Activated CD8-positive, alpha-beta memory T cell treated with anti-CD3 and anti-CD28 coated beads for 48 hours (primary cell): ENCODE data around the gene TPM1.

Experiments
- DNase-seq, 3 experiments: peaks; one replicate each; pipeline ENCODE4 v3.0.0-alpha.2; 2020; ENCODE audit warnings: low read depth in 2 of 3, low spot score in 2 of 3

TPM1 gene

DNA sequence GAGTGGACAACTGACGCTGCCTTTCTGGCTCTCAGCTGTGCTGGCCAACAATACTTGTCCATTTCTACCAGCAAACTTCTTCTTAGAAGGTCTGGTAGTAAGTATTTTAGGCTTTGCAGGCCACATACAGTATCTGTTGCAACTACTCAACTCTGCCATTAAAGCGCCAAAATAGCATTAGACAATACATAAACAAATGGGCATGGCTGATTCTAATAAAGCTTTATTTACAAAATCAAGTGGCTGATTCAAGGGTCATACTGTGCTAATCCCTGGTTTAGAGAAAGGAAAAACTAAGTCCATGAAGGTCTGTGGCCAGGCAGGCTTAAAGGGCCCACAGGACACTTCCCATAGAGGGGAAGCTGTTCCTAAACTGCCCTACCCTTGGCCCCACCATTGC lies 26.3 kb upstream of the TPM1 start:
- no peak for DNase-seq

DNA sequence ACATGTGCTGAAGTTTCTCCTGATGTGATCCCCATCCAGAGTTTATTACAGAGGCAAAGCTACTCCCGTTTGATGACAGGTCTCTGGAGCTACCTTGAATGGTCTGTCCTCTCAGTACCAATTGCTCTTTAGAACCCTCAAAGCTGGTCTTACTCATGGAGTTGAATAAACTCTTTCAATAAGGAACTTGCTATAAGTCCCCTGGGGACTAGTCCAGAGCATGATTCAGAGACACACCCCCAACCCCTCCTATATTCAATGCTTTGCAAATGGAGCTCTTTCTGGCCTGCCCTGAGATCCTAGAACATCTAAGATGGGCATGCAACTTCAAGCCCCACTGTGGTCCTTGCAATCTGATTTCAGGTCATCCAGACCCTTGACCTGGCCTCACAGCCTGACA lies 23.9 kb upstream of the TPM1 start:
- DNase-seq, result no peak

DNA sequence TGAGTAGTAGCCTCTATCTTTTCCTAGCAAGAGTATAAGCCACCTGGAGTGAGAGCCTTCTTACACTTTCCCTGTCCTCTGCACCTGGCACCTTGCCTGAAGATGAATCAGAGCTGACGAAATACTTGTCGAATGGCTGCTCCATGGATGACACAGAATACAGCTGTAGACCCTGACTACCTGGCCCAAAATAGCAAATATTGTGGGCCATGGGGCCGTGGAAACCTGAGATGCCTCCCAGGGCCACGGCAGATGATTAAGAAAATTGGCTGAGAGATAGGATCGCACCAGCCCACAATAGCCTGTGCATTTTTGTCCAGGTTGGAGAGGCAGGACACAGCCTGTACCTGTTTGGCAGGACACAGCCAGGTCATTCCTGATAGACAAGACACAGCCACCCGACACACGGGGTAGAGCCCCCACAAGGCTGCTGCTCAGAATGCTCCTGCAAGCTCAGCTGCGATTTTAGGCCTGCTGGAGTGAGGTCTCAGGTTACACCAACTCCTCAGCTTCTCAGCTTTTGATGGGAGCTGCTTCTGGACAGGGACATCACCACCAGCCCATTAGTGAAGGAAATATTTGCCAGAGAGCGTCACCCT lies 22.9 kb upstream of the TPM1 start:
- DNase-seq, result no peak

DNA sequence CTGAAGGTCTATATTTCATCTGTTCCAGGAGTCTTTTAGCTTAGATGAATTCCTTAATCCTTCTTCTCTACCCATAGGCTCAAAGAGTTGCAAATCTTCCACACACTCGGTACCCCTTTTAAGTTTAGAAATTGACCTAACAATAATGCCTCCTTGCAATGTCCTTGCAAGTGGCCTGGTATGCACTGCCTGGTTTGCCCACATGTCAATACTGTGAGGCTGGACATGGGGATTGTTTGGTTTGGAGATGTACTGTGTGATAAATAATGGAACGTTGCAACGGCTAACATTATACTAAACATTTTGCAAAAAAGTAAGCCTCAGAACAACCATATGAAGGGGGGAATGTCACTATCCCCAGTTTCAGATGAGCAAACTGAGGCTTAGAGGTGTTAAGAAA lies 22.4 kb upstream of the TPM1 start:
- no peak for DNase-seq

DNA sequence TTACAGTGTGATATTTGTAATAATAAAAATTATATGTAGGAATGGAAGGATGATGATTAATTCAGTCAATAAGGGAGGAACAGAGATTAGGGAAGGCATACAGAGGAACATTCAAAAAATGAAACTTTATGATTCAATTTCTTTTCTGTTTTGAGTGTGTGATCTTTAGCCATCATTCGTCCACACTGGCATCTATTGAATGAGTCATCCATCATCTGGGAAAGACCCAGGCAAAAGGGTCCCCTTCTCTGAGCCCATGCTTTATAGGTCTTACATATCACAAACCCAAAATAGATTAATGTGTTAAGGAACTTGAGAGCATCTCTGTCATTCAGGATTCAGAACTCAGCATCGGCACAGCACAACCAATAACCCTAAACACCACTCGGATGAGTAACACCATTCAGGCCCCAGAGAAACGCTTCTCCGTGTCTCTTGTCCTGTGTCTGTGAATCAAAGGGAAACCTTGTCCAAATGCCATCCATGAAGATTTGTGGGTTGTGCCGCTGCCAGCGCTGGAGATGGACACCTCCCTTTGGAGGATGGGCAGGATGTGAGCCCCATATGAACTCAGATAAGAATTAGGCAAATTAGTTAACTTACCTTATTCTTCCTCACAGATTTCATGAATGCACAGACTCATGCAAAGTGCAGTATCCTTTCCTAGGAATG lies 21.7 kb upstream of the TPM1 start:
- no peak for DNase-seq

DNA sequence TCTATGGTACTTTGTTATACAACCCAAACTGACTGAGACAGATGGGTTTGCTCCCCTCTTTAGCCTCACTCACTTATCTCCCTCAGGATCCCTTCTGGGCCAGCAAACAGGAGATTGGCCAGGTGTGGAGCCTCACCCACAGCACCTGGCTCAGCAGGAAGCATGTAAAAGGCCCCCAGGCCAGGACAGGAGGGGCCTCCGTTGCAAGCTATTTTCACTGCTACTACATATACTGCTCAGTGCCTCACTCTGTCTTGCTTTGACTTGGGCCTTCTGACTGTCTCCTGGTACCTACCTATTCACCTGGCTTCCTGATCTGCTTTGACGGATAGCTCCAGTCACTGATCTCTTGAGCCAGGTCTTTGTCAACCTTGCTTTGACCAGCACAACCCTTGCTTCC lies 20.4 kb upstream of the TPM1 start:
- no peak for DNase-seq

DNA sequence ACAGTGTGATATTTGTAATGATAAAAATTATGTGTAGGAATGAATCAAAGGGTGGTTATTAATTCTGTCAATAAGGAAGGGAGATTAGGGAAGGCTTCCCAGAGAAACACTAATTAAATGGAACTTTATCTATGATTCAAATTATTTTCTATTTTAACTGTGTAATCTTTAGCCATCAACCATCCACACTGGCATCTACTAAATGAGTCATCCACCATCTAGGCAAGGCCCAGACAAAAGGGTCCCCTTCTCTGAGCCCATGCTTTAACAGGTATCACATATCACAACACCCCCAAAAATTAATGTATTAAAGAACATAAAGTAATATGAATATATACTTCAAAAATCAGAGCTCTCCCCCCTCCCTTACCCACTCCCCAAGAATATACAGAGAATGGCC lies 19.9 kb upstream of the TPM1 start:
- DNase-seq, result no peak

DNA sequence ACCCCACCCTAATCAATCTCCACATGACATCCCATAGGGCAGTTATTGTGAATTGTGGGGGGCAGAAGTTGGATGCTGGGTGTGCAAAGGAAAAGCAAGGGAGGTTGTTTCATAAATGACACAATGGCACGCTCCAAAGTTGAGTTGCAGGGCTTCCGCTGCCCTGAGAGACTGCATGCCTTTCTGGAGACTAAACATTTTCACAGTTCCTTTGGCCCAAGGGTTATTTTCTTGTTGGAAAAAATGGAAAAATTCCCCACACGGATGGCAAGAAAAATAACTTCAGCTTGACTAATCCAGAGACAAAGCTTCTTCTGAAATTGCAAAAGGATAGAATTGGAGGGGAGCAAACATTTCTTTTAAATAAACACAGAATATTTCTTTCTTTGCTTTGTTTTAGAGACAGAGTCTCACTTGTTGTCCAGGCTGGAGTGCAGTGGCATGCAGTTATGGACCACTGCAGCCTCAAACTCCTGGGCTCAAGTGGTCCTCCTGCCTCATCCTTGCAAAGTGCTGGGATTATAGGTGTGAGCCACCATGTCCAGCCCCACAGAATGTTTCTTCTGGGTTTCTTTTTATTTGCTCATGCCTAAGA lies 19.1 kb upstream of the TPM1 start:
- DNase-seq, result no peak

DNA sequence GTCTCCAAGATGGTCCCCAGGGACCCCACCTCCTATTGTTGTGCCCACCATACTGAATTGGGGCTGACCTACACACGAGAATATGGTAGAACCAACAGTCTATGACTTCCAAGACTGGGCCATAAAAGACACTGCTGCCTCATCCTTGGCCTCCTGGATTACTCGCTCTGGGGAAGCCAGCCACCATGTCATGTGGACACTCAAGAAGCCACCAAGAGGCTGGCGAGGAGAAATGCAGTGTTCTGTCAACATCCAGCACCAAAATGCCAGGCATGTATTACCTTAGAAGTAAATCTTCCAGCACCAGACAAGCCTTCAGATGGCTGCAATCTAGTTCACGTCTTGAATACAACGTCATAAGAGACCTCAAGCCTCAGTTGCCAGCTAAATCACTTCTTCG lies 17.1 kb upstream of the TPM1 start:
- no peak for DNase-seq

DNA sequence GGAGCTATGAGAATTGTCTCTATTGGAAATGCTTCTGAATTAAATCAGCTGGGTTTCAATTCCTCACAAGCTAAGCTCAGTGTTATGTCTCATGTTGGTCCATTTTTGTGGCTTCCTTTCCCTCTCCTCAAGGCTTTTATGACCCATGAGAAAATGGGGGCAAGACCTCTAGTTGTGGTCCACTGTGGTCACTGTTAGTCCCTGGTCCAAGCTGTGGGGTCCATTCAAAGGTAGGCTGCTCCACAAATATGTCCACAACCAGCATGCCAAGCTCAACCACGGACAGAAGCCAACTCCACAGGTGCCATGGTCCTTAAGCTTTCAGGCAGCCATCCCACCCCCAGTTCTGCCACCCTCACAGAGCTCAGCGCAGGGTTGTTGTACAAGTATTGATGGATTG lies 14.9 kb upstream of the TPM1 start:
- no peak for DNase-seq

DNA sequence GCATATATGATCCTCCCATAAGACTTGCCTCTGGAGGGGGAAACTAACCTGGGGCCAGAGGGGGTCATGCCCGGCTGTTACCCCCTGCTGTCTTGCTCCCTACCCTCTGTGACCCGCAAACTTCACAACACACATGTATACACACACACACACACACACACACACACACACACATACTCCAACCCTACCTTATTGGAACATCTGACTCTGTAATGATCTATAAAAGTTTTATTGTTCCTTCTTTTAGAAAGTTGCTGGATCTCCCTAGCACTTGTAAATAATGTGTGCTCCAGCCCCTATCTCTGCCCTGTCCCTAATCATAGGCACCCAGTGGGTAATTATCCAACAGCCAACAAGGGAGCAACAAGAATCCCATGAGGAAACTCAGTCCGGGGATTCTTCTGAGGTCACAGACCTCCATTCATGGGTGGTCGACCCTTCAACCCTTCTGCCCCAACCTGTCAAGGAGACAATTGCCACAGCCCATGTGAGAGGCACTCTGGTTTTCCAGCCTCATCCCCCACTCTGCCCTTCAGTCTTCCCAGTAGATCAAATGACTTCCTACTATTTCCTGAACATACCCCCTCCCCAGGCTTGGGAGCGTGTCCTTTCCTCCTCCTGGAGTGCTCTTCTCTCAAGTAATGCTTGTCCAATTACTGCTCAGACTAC lies 14.0 kb upstream of the TPM1 start:
- DNase-seq, result no peak

DNA sequence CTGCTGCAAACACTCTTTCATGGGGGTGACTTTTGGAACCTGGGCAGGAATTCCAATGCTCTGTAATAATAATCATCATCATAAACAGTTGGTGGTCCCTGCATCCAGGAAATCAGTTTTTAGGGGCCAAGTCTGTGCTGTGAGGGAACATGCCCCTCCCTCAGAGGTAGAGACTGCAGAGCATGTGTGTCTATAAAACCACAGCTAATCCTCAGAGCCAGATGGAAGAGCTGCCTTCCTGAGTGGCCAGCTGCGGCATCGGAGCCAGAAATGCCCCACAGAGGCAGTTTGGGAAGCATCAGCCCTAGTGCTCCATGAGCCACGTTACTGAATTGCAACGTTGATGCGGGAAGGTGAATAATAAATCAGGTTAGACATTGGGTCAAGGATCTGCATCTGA lies 12.9 kb upstream of the TPM1 start:
- DNase-seq, result no peak

DNA sequence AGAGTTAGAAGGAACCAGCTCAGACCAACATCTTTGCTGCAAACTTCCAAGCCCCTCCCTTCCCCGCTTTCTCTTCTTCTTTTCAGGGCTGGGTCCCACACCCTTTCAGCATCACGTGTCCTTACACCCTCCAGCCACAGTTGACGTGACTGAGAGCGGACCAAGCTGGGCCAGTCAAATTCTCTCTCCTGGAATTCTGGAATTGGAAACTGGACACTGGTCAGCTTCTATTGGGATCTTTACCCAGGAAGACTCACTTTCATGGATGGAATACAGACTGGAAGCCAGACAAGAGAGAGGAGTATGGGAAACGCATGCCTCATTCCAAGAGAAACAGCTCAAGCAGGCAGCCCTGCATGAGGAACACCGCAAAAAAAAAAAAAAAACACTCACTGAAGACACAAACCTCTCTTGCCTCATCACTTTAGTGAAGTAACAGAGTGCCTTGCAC lies 12.4 kb upstream of the TPM1 start:
- DNase-seq, result no peak

DNA sequence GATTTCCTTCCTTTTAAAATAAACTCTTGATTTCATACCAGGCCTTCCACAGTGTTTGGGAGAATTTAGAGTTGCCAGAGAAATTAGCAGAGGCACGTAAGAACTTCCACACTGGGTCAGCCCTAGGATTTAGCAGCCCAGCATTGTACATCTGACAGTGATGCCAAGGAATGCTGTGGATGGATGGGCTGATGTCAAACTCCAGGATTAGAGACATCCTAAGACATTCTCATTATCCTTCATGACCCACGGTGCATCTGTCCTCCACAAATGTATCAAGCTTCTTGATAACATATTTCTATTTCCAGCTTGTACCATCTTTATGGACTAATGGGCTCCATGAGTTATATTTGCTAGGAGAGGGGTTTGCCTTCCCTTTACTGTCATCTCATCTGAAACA lies 8.0 kb upstream of the TPM1 start:
- DNase-seq, result no peak

DNA sequence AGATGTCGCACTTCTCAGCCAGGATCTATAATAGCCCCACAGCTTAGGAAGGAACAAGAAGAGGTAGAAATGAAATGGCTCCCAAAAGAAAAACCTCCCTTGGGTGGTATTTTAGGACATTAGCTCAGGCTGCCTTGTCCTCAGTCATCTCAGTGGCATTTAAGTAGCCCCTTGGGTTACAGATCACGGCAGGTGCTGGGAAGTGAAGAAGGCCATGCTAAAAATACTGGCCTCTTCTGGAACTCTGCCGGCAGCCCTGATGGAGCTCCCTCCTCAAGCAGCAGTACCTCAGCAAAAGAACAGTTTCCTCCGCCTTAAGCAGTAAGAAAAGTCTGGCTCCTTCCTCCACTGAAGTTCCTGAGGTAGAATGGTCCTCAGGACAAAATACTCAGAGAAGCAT lies 7.3 kb upstream of the TPM1 start:
- no peak for DNase-seq

DNA sequence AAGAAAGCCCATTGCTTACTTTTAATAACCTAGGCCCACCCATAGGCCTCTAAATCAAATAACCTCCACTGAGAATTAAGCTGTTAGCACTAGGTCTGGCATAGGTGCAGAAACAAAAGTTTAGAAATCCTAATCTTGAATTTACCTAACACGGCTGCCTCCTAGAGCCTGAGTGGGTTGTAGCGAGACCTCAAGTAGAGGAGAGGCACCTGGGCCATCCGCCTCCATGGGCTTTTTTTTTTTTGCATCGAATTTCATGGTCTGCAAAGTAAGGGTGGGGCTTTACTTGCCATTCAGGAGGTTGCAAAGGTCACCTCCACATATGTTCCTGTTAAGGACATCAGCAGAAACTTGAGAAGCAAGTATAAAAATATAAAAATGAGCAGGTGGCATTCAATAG lies 6.6 kb upstream of the TPM1 start:
- DNase-seq, result no peak

DNA sequence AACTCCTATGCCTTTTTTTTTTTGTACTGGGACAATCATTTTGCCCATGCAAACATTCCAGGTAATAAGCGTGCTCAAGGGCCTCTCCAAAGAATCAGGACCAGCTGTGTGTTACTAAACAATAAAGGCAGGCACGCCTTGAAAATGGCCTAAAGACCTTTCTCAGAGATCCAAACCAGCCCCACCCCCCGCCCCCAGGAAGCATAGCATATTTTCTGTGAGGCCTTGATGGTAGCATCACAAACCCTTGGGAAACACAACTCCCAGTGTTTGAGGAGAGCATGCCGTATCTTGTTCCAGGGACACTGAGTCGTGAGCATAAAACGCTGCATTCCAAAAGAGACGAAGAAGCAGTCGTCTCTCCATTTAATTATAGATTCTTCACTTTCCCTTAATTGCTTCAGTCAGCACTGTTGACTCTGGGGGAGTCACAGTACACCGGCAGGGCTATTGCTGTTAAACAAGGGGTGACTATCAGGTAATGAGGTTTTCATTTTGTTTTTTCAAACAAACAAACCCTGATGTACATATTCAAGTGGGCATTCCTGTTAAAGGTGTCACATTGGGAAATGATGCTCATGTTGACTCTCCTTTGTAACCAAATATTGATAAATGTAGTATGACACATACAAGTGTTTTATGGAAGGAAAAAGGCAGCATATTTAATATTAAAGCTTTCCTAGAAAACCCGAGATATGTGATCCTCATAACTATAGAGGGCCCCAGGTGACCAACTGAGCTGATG lies 4.4 kb upstream of the TPM1 start:
- no peak for DNase-seq

DNA sequence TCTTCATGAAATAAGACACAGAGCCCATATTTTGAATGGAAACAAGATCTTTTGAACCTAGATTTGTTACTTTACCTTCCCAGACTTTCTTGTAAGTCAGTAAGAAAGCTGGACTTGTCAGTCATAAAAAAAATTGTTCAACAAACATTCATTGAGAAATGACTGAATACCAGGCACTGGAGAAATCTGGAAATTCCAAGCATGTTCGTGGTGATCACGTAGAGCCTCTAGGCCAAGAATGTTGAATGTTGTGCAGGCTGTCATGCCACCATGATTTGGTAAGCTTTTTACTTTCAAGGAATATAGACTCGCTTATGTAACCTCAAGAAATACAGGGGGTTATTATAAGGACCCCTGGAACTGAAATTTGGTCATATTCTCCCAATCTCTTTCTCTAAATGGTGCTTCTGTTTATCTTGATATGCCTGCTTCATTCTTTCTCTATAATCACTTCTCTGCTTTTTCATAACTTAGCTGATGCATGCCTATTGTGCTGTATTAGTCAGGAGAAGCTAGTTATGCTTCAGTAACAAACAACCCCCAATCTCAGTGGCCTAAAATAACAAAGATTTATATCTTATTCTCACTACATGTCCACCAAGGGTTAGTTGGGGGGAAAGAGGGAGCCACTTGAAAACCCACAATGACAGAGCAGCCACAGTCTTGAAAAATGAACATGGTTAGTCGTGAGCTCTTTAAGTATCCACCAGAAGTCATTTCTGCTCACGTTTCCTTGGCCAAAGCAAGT lies 3.4 kb upstream of the TPM1 start:
- DNase-seq, result no peak

DNA sequence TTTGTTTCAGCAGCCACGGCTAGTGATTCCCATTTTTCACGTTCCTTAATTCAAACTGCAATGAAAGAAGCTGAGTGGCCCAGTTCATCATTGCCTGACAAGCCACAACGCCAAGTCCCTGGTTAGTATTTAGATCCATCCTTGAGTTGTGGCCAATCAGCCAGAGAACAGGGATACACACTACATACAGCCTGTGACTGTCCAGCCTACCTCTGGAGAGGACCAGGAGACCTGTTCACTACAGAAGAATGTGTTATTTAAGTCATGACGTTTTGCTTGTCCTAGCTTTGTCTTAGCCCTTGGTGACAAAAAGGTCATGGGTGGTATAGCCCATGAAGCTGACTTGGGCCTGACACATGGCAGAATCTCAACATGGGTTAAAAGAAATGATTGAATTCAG lies 2.7 kb upstream of the TPM1 start:
- no peak for DNase-seq

DNA sequence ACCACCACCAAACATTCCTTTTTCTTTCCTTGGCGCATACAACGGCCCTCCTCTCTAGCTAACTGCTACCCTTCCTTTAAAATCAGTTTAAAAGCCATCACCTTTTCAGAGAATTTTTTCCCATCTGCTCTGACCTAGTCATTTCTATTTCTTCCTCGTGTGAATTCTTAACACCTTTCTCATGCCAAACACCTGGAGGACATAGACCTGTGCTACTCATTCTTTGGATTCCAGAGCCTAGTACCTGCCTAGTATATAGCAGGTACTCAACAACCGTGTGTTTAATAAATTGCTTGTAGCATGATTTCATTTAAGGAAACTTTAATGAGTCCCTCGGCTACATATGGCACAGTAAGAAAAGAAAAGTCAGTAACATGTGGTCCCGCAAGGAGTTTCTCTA lies 2.0 kb upstream of the TPM1 start:
- DNase-seq, result no peak

DNA sequence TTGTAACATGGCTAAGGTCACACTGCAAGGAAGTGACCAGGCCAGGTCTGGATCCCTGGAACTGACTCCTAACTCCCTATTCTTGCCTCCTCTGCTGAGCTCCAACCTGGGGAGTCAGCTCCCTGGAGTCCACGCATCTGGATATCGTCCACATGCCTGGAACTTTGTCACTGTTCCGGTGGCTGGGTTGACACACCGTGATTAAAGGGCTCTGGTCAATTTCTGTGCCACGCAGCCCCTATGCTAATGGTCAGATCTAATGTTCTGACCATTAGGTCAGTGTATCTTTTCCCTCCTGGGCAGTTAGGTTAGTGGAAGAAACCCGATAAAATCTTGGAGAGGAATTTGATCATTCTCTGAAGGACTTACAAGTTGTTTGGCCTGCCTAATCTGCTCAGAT lies 1.6 kb upstream of the TPM1 start:
- no peak for DNase-seq
